ENCODE data around the gene KIF26B.

DNA sequence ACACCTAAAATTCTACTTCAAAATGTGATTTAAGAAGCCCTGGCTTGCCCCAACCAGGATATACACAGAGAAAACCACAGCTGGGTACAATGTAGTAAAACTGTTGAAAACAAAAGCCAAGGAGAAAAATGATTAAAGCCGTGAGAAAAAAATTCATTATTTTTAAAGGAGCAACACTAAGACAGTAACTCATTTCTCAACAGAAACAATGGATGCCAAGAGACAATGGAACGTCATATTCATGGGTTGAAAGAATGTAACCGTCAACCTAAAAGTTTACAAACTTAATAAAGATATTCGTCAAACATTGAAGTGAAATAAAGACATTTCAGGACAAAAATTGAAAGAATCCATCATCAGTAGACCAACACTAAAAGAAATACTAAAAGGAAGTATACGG, 340.9 kb downstream of the KIF26B start:
- TF ChIP-seq, protein P1, sequence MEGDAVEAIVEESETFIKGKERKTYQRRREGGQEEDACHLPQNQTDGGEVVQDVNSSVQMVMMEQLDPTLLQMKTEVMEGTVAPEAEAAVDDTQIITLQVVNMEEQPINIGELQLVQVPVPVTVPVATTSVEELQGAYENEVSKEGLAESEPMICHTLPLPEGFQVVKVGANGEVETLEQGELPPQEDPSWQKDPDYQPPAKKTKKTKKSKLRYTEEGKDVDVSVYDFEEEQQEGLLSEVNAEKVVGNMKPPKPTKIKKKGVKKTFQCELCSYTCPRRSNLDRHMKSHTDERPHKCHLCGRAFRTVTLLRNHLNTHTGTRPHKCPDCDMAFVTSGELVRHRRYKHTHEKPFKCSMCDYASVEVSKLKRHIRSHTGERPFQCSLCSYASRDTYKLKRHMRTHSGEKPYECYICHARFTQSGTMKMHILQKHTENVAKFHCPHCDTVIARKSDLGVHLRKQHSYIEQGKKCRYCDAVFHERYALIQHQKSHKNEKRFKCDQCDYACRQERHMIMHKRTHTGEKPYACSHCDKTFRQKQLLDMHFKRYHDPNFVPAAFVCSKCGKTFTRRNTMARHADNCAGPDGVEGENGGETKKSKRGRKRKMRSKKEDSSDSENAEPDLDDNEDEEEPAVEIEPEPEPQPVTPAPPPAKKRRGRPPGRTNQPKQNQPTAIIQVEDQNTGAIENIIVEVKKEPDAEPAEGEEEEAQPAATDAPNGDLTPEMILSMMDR (IDR thresholded peaks at IDR 0.05), result no peak
- TF ChIP-seq POLR2A (IDR thresholded peaks at IDR 0.05) (no peak), POLR2AphosphoS5 (IDR thresholded peaks at IDR 0.05) (no peak), EP300 (IDR thresholded peaks at IDR 0.05; ENCODE audit: low read depth) (no peak)

Data from transverse colon (tissue), 4 donors.